ENCODE data around the gene SMPD1.

DNA sequence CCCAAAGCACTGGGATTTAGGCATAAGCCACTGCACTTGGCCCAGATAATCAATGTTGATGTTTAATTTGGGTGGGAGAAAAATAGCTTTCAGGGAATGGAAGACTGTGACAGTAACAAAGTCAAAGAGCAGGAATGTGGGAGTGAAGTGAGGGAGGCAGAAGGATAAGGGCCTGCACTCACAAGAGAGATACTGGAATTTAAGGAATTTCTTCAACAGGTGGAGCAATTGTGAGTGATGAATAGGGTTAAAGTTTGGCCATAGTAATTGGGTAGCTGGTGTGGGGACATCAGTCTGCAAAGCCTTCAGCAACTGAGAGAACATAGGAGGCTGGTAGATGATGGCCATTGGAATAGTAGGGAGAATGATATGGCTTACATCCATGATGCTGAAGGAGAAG lies 37.2 kb downstream of the SMPD1 start:
- TF ChIP-seq EZH2 (IDR thresholded peaks at IDR 0.05; ENCODE audit: low read depth, unreplicated experiment) (no peak), EZH2phosphoT487 (IDR thresholded peaks at IDR 0.05; ENCODE audit: unreplicated experiment) (no peak)
- TF ChIP-seq, protein P1, sequence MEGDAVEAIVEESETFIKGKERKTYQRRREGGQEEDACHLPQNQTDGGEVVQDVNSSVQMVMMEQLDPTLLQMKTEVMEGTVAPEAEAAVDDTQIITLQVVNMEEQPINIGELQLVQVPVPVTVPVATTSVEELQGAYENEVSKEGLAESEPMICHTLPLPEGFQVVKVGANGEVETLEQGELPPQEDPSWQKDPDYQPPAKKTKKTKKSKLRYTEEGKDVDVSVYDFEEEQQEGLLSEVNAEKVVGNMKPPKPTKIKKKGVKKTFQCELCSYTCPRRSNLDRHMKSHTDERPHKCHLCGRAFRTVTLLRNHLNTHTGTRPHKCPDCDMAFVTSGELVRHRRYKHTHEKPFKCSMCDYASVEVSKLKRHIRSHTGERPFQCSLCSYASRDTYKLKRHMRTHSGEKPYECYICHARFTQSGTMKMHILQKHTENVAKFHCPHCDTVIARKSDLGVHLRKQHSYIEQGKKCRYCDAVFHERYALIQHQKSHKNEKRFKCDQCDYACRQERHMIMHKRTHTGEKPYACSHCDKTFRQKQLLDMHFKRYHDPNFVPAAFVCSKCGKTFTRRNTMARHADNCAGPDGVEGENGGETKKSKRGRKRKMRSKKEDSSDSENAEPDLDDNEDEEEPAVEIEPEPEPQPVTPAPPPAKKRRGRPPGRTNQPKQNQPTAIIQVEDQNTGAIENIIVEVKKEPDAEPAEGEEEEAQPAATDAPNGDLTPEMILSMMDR (conservative IDR thresholded peaks at IDR 0.05; ENCODE audit: low read depth in 2 of 2) = no peak

All from GM23338 (cell line).